Measurements from ENCODE around the gene SPTAN1.
"Not testable (repeated sequence)": the region's sequence is repeated elsewhere in the genome, so short reads cannot be mapped to it uniquely, and the experiment has no call there.

Gene SPTAN1

GRCh38 chr9:128552153-128552743 lies at the start of gene SPTAN1:
SPTAN1 (plus strand) TSS chr9:128552587; CDS start chr9:128566741, 14,154 bp downstream.
- no peak within 1 kb of the TSS for H3K4me3 Mint-ChIP-seq

GRCh38 chr9:128503415-128503825 lies 49.0 kb upstream of the SPTAN1 start:
- H3K27me3 Mint-ChIP-seq; ATAC-seq (replicated peaks); H3K9me3 Mint-ChIP-seq; DNase-seq: not testable (repeated sequence)
- Mint-ChIP-seq H3K27ac (peak overlapping the region; percentile 37), H3K4me3 (peak overlapping the region; percentile 91 to 99), H3K36me3 (peaks cover 14 to 28% of the 10 kb centered on the region in 2 donors), H3K4me1 (peaks cover 8 to 13% of the 10 kb centered on the region in 2 donors)

More at GRCh38 chr9:128552153-128552743, at the start of gene SPTAN1:
- DNase-seq (peak; percentile 92), ATAC-seq (replicated peaks) (peak; percentile 77 to 86)
- no peaks in the 10 kb centered on the region for H3K9me3 Mint-ChIP-seq
- H3K27ac Mint-ChIP-seq, result peak within 1 kb of the TSS; percentile 98
- peaks cover 10 to 22% of the 10 kb centered on the region in 2 donors for H3K4me1 Mint-ChIP-seq
- no peaks in the 10 kb centered on the region for H3K36me3 Mint-ChIP-seq
- H3K27me3 Mint-ChIP-seq, result no peaks in the 10 kb centered on the region

GRCh38 chr9:128503870-128504269 lies 48.5 kb upstream of the SPTAN1 start:
- Mint-ChIP-seq H3K9me3 (no peaks in the 10 kb centered on the region), H3K27me3 (no peaks in the 10 kb centered on the region), H3K4me1 (peaks cover 12 to 18% of the 10 kb centered on the region in 2 donors), H3K36me3 (peaks cover 14 to 28% of the 10 kb centered on the region in 2 donors), H3K27ac (peak overlapping the region; percentile 37), H3K4me3 (peak overlapping the region; percentile 91 to 99)
- no peak for ATAC-seq (replicated peaks)
- DNase-seq, result no peak

GRCh38 chr9:128504485-128505413 lies 47.6 kb upstream of the SPTAN1 start, which contains the start of gene GLE1:
GLE1 (plus strand) TSS chr9:128504719; CDS start chr9:128504806, 87 bp downstream.
- peak within 1 kb of the TSS; percentile 99 for H3K27ac Mint-ChIP-seq
- DNase-seq, result peak; percentile 91

GRCh38 chr9:128505414-128505765 lies 47.0 kb upstream of the SPTAN1 start:
- DNase-seq (no peak), ATAC-seq (replicated peaks) (no peak)
- Mint-ChIP-seq H3K4me1 (peaks cover 15 to 25% of the 10 kb centered on the region in 2 donors), H3K36me3 (peaks cover 14 to 30% of the 10 kb centered on the region in 2 donors), H3K9me3 (no peaks in the 10 kb centered on the region), H3K27ac (peak overlapping the region; percentile 99), H3K4me3 (peak overlapping the region; percentile 91 to 99), H3K27me3 (no peaks in the 10 kb centered on the region)

More at GRCh38 chr9:128504485-128505413, 47.6 kb upstream of the SPTAN1 start, which contains the start of gene GLE1:
- no peaks in the 10 kb centered on the region for H3K9me3 Mint-ChIP-seq
- peak; percentile 95 to 96 for ATAC-seq (replicated peaks)
- H3K4me1 Mint-ChIP-seq, result peaks cover 15 to 25% of the 10 kb centered on the region in 2 donors
- H3K4me3 Mint-ChIP-seq, result peak within 1 kb of the TSS; percentile 91 to 99
- no peaks in the 10 kb centered on the region for H3K27me3 Mint-ChIP-seq
- H3K36me3 Mint-ChIP-seq, result peaks cover 17 to 32% of the 10 kb centered on the region in 2 donors

- peak overlapping the region; percentile 91 to 99 for H3K4me3 Mint-ChIP-seq
- not testable (repeated sequence) for DNase-seq; H3K27ac Mint-ChIP-seq; H3K27me3 Mint-ChIP-seq; H3K9me3 Mint-ChIP-seq; ATAC-seq (replicated peaks)
- peaks cover 9 to 25% of the 10 kb centered on the region in 2 donors for H3K36me3 Mint-ChIP-seq
- peaks cover 15 to 25% of the 10 kb centered on the region in 2 donors for H3K4me1 Mint-ChIP-seq
Measured at GRCh38 chr9:128505906-128506305, 46.5 kb upstream of the SPTAN1 start.

- Mint-ChIP-seq H3K27me3 (no peaks in the 10 kb centered on the region), H3K27ac (no peak overlapping the region), H3K4me3 (no peak overlapping the region), H3K4me1 (peaks cover 12 to 19% of the 10 kb centered on the region in 2 donors), H3K9me3 (no peaks in the 10 kb centered on the region), H3K36me3 (peaks cover 33 to 40% of the 10 kb centered on the region in 2 donors)
- ATAC-seq (replicated peaks), result no peak
- DNase-seq, result no peak
Measured at GRCh38 chr9:128512820-128513219, 39.6 kb upstream of the SPTAN1 start.

- ATAC-seq (replicated peaks) (no peak), DNase-seq (no peak)
- H3K4me3 Mint-ChIP-seq, result no peak overlapping the region
- peaks cover 54 to 55% of the 10 kb centered on the region in 2 donors for H3K36me3 Mint-ChIP-seq
- no peaks in the 10 kb centered on the region for H3K9me3 Mint-ChIP-seq
- H3K27me3 Mint-ChIP-seq, result no peaks in the 10 kb centered on the region
- H3K4me1 Mint-ChIP-seq, result no peaks in the 10 kb centered on the region
- no peak overlapping the region for H3K27ac Mint-ChIP-seq
Measured at GRCh38 chr9:128521956-128522355, 30.4 kb upstream of the SPTAN1 start.

- DNase-seq (no peak), ATAC-seq (replicated peaks) (no peak)
- H3K9me3 Mint-ChIP-seq, result no peaks in the 10 kb centered on the region
Measured at GRCh38 chr9:128523199-128523925, 29.0 kb upstream of the SPTAN1 start.

GRCh38 chr9:128526720-128527119 lies 25.7 kb upstream of the SPTAN1 start:
- Mint-ChIP-seq H3K9me3 (no peaks in the 10 kb centered on the region), H3K27ac (no peak overlapping the region), H3K4me1 (no peaks in the 10 kb centered on the region), H3K4me3 (no peak overlapping the region), H3K27me3 (no peaks in the 10 kb centered on the region), H3K36me3 (peaks cover 37 to 41% of the 10 kb centered on the region in 2 donors)
- ATAC-seq (replicated peaks) (no peak), DNase-seq (no peak)

More at GRCh38 chr9:128523199-128523925, 29.0 kb upstream of the SPTAN1 start:
- no peaks in the 10 kb centered on the region for H3K4me1 Mint-ChIP-seq
- no peak overlapping the region for H3K4me3 Mint-ChIP-seq
- H3K27me3 Mint-ChIP-seq, result no peaks in the 10 kb centered on the region
- no peak overlapping the region for H3K27ac Mint-ChIP-seq
- H3K36me3 Mint-ChIP-seq, result peaks cover 43 to 45% of the 10 kb centered on the region in 2 donors

- H3K9me3 Mint-ChIP-seq, result no peaks in the 10 kb centered on the region
- H3K27me3 Mint-ChIP-seq, result no peaks in the 10 kb centered on the region
- H3K4me3 Mint-ChIP-seq, result no peak overlapping the region
- H3K4me1 Mint-ChIP-seq, result no peaks in the 10 kb centered on the region
- no peak overlapping the region for H3K27ac Mint-ChIP-seq
- no peak for DNase-seq
- peaks cover 31 to 34% of the 10 kb centered on the region in 2 donors for H3K36me3 Mint-ChIP-seq
- no peak for ATAC-seq (replicated peaks)
Measured at GRCh38 chr9:128528445-128529160, 23.8 kb upstream of the SPTAN1 start.

- Mint-ChIP-seq H3K9me3 (no peaks in the 10 kb centered on the region), H3K27ac (no peak overlapping the region), H3K4me1 (no peaks in the 10 kb centered on the region), H3K36me3 (peaks cover 36 to 39% of the 10 kb centered on the region in 2 donors), H3K27me3 (no peaks in the 10 kb centered on the region), H3K4me3 (no peak overlapping the region)
- DNase-seq (no peak), ATAC-seq (replicated peaks) (no peak)
Measured at GRCh38 chr9:128529191-128529590, 23.2 kb upstream of the SPTAN1 start.

- ATAC-seq (replicated peaks) (no peak), DNase-seq (no peak)
- no peak overlapping the region for H3K27ac Mint-ChIP-seq
- no peaks in the 10 kb centered on the region for H3K9me3 Mint-ChIP-seq
- peaks cover 33 to 35% of the 10 kb centered on the region in 2 donors for H3K36me3 Mint-ChIP-seq
- no peak overlapping the region for H3K4me3 Mint-ChIP-seq
- H3K4me1 Mint-ChIP-seq, result no peaks in the 10 kb centered on the region
- H3K27me3 Mint-ChIP-seq, result no peaks in the 10 kb centered on the region
Measured at GRCh38 chr9:128532581-128532980, 19.8 kb upstream of the SPTAN1 start.
